GM04503 (cell line): ENCODE results near the gene CTSC.
A peak's percentile ranks its signal among the peaks of the same experiment; 100 is the strongest.

ENCODE experiments used
- DNase-seq: peaks from one replicate; pipeline ENCODE4 v3.0.0-alpha.2; 2012; ENCODE audit warnings: low read depth

CTSC gene

GRCh38 chr11:88317536-88317935 lies 20.0 kb downstream of the CTSC start:
- DNase-seq, result no peak

GRCh38 chr11:88315981-88316441 lies 21.5 kb downstream of the CTSC start:
- DNase-seq, result no peak

GRCh38 chr11:88315015-88315414 lies 22.5 kb downstream of the CTSC start:
- no peak for DNase-seq

GRCh38 chr11:88313441-88313840 lies 24.1 kb downstream of the CTSC start:
- DNase-seq, result no peak

- peak; percentile 46 for DNase-seq
Measured at GRCh38 chr11:88312628-88313027, 24.9 kb downstream of the CTSC start.

GRCh38 chr11:88310246-88310645 lies 27.3 kb downstream of the CTSC start:
- no peak for DNase-seq

- DNase-seq, result no peak
Measured at GRCh38 chr11:88308576-88308975, 29.0 kb downstream of the CTSC start.

GRCh38 chr11:88307749-88308425 lies 29.6 kb downstream of the CTSC start:
- no peak for DNase-seq

GRCh38 chr11:88306785-88307184 lies 30.8 kb downstream of the CTSC start:
- DNase-seq, result no peak

GRCh38 chr11:88305430-88305829 lies 32.1 kb downstream of the CTSC start:
- DNase-seq, result no peak

- no peak for DNase-seq
Measured at GRCh38 chr11:88304352-88304751, 33.2 kb downstream of the CTSC start.

- DNase-seq, result no peak
Measured at GRCh38 chr11:88303037-88303436, 34.5 kb downstream of the CTSC start.

GRCh38 chr11:88301488-88302140 lies 35.9 kb downstream of the CTSC start:
- no peak for DNase-seq

GRCh38 chr11:88300888-88301487 lies 36.5 kb downstream of the CTSC start:
- no peak for DNase-seq

- DNase-seq, result no peak
Measured at GRCh38 chr11:88297863-88298262, 39.7 kb downstream of the CTSC start.

- no peak for DNase-seq
Measured at GRCh38 chr11:88297421-88297820, 40.1 kb downstream of the CTSC start.

- DNase-seq, result no peak
Measured at GRCh38 chr11:88295028-88295427, 42.5 kb downstream of the CTSC start.

GRCh38 chr11:88293931-88294330 lies 43.6 kb downstream of the CTSC start:
- DNase-seq, result no peak

- DNase-seq, result no peak
Measured at GRCh38 chr11:88292171-88292843, 45.2 kb downstream of the CTSC start.

GRCh38 chr11:88288560-88288959 lies 49.0 kb downstream of the CTSC start:
- no peak for DNase-seq

- DNase-seq, result no peak
Measured at GRCh38 chr11:88284336-88285050, 53.0 kb downstream of the CTSC start.
